Measurements from ENCODE around the gene PSPN.

Gene PSPN

GRCh38 chr19:6374711-6375410, 872 bp downstream of the PSPN start:
- no peak for TF ChIP-seq CTCF (IDR thresholded peaks at IDR 0.05; ENCODE audit: borderline replicate concordance, insufficient read depth, low read depth, low read length)
- no peak overlapping the region for H3K4me3 ChIP-seq (ENCODE audit: low read depth, low read length)

DNA sequence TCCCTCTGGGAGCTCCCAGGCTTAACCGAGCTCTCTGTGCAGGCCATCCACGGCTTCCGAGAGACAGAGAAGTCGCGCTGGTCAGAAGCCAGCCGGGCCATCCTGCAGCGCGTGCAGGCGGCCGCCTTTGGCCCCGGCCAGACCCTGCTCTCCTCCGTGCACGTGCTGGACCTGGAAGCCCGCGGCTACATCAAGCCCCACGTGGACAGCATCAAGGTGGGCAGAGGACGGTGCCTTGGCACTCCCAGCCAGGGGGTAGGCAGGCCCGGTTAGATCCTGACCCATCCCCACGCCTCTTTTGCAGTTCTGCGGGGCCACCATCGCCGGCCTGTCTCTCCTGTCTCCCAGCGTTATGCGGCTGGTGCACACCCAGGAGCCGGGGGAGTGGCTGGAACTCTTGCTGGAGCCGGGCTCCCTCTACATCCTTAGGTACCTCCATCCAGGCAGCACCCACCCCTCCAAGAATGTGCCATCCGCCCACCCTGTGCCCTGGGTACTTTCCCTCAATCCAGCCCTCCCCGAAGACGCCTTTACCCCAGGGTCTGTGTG, 1.5 kb downstream of the PSPN start:
- peak overlapping the region; percentile 36 for H3K4me3 ChIP-seq (ENCODE audit: low read depth, low read length)
- TF ChIP-seq CTCF (IDR thresholded peaks at IDR 0.05; ENCODE audit: borderline replicate concordance, insufficient read depth, low read depth, low read length) = no peak

- no peak for TF ChIP-seq CTCF (IDR thresholded peaks at IDR 0.05; ENCODE audit: borderline replicate concordance, insufficient read depth, low read depth, low read length)
- H3K4me3 ChIP-seq (ENCODE audit: low read depth, low read length) = peak overlapping the region; percentile 36
Observed at GRCh38 chr19:6373813-6374108, 2.0 kb downstream of the PSPN start.

DNA sequence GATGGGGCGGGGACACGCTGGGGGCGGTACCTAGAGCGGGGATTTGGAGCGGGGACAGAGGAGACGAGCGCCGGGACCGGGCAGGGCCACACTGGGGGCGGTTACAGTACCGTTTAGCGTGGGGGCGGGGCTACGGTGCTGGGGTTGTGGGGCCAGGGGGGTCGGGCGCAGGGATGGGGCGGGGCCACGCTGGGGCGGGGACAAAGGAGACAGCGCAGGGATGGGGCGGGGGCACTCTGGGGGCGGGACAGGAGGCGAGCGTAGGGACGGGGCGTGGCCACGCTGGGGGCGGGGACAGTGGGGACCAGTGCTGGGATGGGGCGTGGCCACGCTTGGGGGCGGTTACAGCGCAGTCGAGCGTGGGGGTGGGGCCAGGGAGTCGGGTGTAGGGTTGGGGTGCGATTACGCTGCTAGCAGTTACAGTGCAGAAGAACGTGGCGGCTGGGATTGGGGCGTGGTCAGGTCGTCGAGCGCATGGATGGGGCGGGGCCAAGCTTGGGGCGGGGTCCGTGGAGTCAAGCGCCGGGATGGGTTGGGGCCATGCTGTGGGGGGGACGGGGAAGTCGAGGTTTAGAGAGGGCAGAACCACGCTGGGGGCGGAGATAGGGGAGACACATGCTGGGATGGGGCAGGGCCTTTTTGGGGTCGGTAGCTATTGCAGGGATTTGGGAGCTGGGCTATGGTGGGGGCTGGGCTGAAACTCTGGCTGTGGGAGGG, 2.5 kb downstream of the PSPN start:
- H3K4me3 ChIP-seq (ENCODE audit: low read depth, low read length) = peak overlapping the region; percentile 97
- TF ChIP-seq CTCF (IDR thresholded peaks at IDR 0.05; ENCODE audit: borderline replicate concordance, insufficient read depth, low read depth, low read length) = no peak

DNA sequence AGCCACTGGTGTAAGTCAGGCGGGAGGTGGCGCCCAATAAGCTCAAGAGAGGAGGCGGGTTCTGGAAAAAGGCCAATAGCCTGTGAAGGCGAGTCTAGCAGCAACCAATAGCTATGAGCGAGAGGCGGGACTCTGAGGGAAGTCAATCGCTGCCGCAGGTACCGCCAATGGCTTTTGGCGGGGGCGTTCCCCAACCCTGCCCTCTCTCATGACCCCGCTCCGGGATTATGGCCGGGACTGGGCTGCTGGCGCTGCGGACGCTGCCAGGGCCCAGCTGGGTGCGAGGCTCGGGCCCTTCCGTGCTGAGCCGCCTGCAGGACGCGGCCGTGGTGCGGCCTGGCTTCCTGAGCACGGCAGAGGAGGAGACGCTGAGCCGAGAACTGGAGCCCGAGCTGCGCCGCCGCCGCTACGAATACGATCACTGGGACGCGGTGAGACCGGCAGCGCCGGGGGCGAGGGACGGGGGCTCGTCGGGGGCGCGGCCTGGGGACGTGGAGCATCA, 3.1 kb downstream of the PSPN start, which contains the start of gene ALKBH7:
Gene ALKBH7, plus strand, starts transcription at position 201 of the 502 bp plus-strand sequence. Its CDS starts 27 bp downstream, at position 228.
- peak within 1 kb of the TSS; percentile 97 for H3K4me3 ChIP-seq (ENCODE audit: low read depth, low read length)
- TF ChIP-seq CTCF (IDR thresholded peaks at IDR 0.05; ENCODE audit: borderline replicate concordance, insufficient read depth, low read depth, low read length) = no peak

DNA sequence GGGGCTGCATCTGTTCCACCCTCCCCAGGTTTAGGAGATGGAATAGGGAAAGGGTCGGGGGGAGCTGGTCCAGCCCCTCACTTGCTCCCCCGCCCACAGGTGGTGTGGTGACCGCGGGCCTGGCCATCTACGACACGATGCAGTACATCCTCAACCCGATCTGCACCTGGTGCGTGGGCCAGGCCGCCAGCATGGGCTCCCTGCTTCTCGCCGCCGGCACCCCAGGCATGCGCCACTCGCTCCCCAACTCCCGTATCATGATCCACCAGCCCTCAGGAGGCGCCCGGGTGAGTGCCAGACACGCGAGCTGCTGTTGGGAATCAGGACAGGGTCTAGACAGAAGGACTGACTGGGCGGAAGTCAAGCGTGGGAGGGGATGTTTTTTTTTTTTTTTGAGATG, 11.4 kb downstream of the PSPN start:
- no peak overlapping the region for H3K4me3 ChIP-seq (ENCODE audit: low read depth, low read length)
- no peak for TF ChIP-seq CTCF (IDR thresholded peaks at IDR 0.05; ENCODE audit: borderline replicate concordance, insufficient read depth, low read depth, low read length)

All from GM12875 (cell line).